Body of pancreas (tissue), 4 donors: ENCODE data around the gene ATF7. TPM values are rescaled to one million over a fixed set of nuclear protein-coding genes. Genes with fewer than 3 reads are reported as not detected.
"Not testable (repeated sequence)": the region's sequence is repeated elsewhere in the genome, so short reads cannot be mapped to it uniquely, and the experiment has no call there.

ENCODE experiments used
- ATAC-seq: fragments of 150-250 bp; one replicate; pipeline ENCODE4 v1.9.1; 2016
- DNase-seq, 4 donors: peaks; one replicate each; pipeline ENCODE4 v3.0.0-alpha.2; 2019
- H3K27ac ChIP-seq, 4 donors: fragments of 200-600 bp; sonication (generic); 1 replicate in 3 of 4; 2 replicates in 1 of 4; pipeline versions ENCODE4 v1.5.1 to v1.6.1; 2016 to 2019; ENCODE audit warnings: mild to moderate bottlenecking in 1 of 4, mixed read lengths in 1 of 4, moderate library complexity in 1 of 4
- H3K27me3 ChIP-seq, 2 donors: fragments of 200-600 bp; sonication (generic); one replicate each; pipeline ENCODE4 v1.6.0; 2016; ENCODE audit warnings: mild to moderate bottlenecking in 1 of 2
- H3K36me3 ChIP-seq, 2 donors: fragments of 200-600 bp; sonication (generic); replicated peaks in 1 of 2; 2 replicates each; pipeline ENCODE4 v1.5.1; 2016; ENCODE audit warnings: low read depth in 2 of 2; ENCODE audit not compliant: insufficient read depth in 1 of 2
- H3K4me1 ChIP-seq: fragments of 200-600 bp; sonication (generic); one replicate; pipeline ENCODE4 v1.6.0; 2016
- H3K4me3 ChIP-seq, 2 donors: fragments of 200-600 bp; sonication (generic); 1 replicate in 1 of 2; 2 replicates in 1 of 2; pipeline ENCODE4 v1.5.1; 2016 to 2019
- H3K9me3 ChIP-seq, 3 donors: fragments of 200-600 bp; sonication (generic); 1 replicate in 2 of 3; 2 replicates in 1 of 3; pipeline ENCODE4 v1.5.1; 2016
- CTCF ChIP-seq, 7 experiments: fragments of 450-650 bp in 4 of 7; fragments of 200-600 bp in 3 of 7; sonication (generic) in 3 of 7; IDR thresholded peaks; one replicate each; pipeline ENCODE4 v1.5.1; 2016 to 2019; ENCODE audit warnings: antibody characterized with exemption in 7 of 7
- POLR2A ChIP-seq, 3 donors: fragments of 450-650 bp; IDR thresholded peaks; one replicate each; pipeline ENCODE4 v1.6.1; 2016; ENCODE audit warnings: antibody characterized with exemption in 3 of 3, mild to moderate bottlenecking in 2 of 3
- WGBS, 2 donors: methylation state at CpG; one replicate each; pipeline ENCODE4 v1.1.5; 2017; 5-methylcytosine and 5-hydroxymethylcytosine counted together
- intact Hi-C: fragments of 100-400 bp; cut with DNase I; formaldehyde crosslinking; loops from one replicate; pipeline ENCODE4 v1.15.1; 2023
- total RNA-seq, 2 donors: library from RNA; depleted of rRNA; stranded (reverse); fragments of >200 nt; gene quantifications; one replicate each; pipeline ENCODE4 v1.1.0, GENCODE V29; 2016

The ATF7 gene
- total RNA-seq, 2 donors from 2014 or later: 12.9 to 21.3 TPM

DNA sequence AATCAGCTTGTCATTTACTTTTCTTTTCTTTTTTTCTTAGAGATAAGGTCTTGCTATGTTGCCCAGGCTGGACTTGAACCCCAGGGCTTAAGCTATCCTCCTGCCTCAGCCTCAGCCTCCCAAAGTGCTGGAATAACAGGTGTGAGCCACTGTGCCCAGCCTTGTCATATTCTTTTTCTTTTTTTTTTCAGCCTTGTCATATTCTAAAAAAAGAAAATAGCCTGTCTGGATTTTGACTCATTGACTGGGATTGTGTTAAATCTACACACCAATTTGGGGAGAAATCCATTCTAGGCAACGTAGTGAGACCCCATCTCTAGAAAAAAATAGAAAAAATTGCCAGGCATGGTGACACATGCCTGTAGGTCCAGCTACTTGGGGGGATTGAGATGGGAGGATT lies 25.6 kb upstream of the ATF7 start:
- 78 to 89% methylated on average over 1 of the region's 1 CpG for WGBS, 2 donors
- Histone ChIP-seq H3K4me3 (no peak overlapping the region), H3K36me3 (no peaks in the 10 kb centered on the region), H3K4me1 (peaks cover 20% of the 10 kb centered on the region), H3K27ac (no peak overlapping the region), H3K9me3 (no peaks in the 10 kb centered on the region), H3K27me3 (no peaks in the 10 kb centered on the region)
- ATAC-seq: no peak
- DNase-seq: no peak
- intact Hi-C loops: no loop called here
- no peak for TF ChIP-seq CTCF (IDR thresholded peaks at IDR 0.05)
- TF ChIP-seq POLR2A (IDR thresholded peaks at IDR 0.05): no peak

GRCh38 chr12:53646300-53646699 lies 20.1 kb upstream of the ATF7 start:
- WGBS, 2 donors: 73 to 75% methylated on average over 4 of the region's 4 CpGs

DNA sequence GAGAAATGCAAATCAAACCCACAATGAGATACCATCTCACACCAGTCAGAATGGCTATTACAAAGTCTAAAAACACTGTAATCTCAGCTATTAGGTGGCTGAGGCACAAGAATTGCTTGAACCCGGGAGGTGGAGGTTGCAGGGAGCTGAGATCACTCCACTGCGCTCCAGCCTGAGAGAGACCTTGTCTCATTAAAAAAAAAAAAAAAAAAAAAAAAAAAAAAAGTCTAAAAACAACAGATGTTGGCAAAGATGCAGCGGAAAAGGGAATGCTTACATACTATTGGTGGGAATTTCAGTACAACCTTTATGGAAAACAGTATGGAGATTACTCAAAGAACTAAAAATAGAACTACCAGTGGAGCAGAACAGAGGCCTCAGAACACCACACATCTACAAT lies 19.0 kb upstream of the ATF7 start:
- no peaks in the 10 kb centered on the region for H3K9me3 ChIP-seq
- peaks cover 12% of the 10 kb centered on the region for H3K4me1 ChIP-seq
- intact Hi-C loops: no loop called here
- DNase-seq (no peak), ATAC-seq (no peak)
- no peaks in the 10 kb centered on the region for H3K27me3 ChIP-seq
- no peak overlapping the region for H3K4me3 ChIP-seq
- TF ChIP-seq POLR2A (IDR thresholded peaks at IDR 0.05) (no peak), CTCF (IDR thresholded peaks at IDR 0.05) (no peak)
- WGBS, 2 donors: 72 to 80% methylated on average over 3 of the region's 3 CpGs
- H3K27ac ChIP-seq: no peak overlapping the region
- no peaks in the 10 kb centered on the region for H3K36me3 ChIP-seq

More at GRCh38 chr12:53646300-53646699, 20.1 kb upstream of the ATF7 start:
- H3K4me3 ChIP-seq, ATAC-seq, H3K27me3 ChIP-seq, H3K9me3 ChIP-seq, H3K27ac ChIP-seq, H3K36me3 ChIP-seq, intact Hi-C loops, DNase-seq: not testable (repeated sequence)
- H3K4me1 ChIP-seq: peaks cover 12% of the 10 kb centered on the region

GRCh38 chr12:53644133-53644532 lies 18.0 kb upstream of the ATF7 start:
- no peaks in the 10 kb centered on the region for H3K36me3 ChIP-seq
- ATAC-seq (no peak), DNase-seq (no peak)
- no peaks in the 10 kb centered on the region for H3K9me3 ChIP-seq
- intact Hi-C loops: no loop called here
- no peak for TF ChIP-seq CTCF (IDR thresholded peaks at IDR 0.05)
- no peak overlapping the region for H3K4me3 ChIP-seq
- 86 to 97% methylated on average over 2 to 3 of the region's 3 CpGs for whole genome bisulfite sequencing, 2 donors
- no peaks in the 10 kb centered on the region for H3K27me3 ChIP-seq
- peaks cover 7% of the 10 kb centered on the region for H3K4me1 ChIP-seq
- no peak overlapping the region for H3K27ac ChIP-seq

DNA sequence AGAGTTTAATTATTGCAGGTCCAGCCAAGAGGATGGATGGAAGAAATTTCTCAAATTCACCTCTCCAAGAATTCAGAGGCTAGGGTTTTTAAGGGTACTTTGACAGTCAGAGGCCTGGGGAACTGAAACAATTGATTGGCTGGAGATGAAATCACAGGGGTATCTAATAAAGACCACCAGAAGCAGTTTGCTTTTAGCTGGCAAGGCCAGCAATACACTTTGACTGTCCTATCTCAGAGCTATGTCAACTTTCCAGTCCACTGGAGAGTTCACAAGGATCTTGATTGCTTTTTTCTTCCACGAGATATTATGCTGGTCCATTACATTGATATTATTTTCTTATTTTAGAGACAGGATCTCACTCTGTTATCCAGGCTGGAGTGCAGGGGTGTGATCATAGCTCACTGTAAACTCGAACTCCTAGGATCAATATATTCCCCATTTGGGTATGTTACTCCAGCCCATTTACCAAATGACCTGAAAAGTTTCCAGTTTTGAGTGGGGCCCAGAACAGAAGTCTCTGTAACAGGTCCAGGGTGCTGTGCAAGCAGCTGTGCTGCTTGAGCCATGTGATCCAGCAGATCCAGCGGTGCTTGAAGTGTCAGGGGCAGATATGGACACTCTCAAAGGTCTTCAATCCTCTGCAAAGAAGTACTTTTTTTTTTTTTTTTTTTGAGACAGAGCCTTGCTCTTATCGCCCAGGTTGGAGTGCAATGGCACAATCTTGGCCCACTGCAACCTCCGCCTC lies 17.2 kb upstream of the ATF7 start:
- Histone ChIP-seq H3K27me3 (no peaks in the 10 kb centered on the region), H3K36me3 (no peaks in the 10 kb centered on the region), H3K4me3 (no peak overlapping the region), H3K9me3 (no peaks in the 10 kb centered on the region), H3K4me1 (no peaks in the 10 kb centered on the region), H3K27ac (no peak overlapping the region)
- ATAC-seq: no peak
- intact Hi-C loops: no loop called here
- no peak for DNase-seq
- no peak for TF ChIP-seq POLR2A (IDR thresholded peaks at IDR 0.05)
- TF ChIP-seq CTCF (IDR thresholded peaks at IDR 0.05): no peak
- WGBS, 2 donors: 59 to 70% methylated on average over 5 of the region's 5 CpGs
